ENCODE results near the gene PCNX2. TPM values are rescaled to one million over a fixed set of nuclear protein-coding genes. Genes with fewer than 3 reads are reported as not detected.
"Not testable (repeated sequence)": the region's sequence is repeated elsewhere in the genome, so short reads cannot be mapped to it uniquely, and the experiment has no call there.

PCNX2 gene
- total RNA-seq, 2 donors from 2014 or later: 24.1 to 72.1 TPM

DNA sequence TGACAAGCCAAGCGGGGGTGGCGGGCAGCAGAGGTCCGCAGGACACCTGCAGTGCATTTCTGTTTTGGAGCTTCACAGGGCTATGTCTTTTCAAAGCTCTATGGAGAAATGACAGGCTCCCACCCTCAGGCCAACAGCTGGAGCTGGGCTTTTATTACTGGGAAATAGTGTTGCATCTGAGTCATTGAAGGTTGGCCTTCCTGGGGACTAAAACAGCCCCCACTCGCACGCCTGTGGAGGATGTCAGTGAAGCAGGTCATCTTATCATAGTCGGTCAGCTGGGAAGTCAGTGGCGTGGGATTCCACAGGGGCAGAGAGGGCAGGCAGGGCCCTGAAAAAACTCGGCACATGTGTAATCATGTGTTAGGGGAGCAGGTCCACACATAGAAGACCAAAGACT, 289.8 kb downstream of the PCNX2 start:
- DNase-seq (no peak), ATAC-seq (no peak)
- WGBS, 2 donors: 87 to 93% methylated on average over 8 of the region's 8 CpGs
- Histone ChIP-seq H3K9me3 (no peaks in the 10 kb centered on the region), H3K36me3 (replicated peaks in 1 of 2; ENCODE audit: insufficient read depth in 1 of 2, low read depth in 2 of 2) (no peaks in the 10 kb centered on the region), H3K27ac (no peak overlapping the region), H3K27me3 (no peaks in the 10 kb centered on the region), H3K4me1 (no peaks in the 10 kb centered on the region), H3K4me3 (no peak overlapping the region)
- intact Hi-C loops (cut with DNase I): no loop called here
- TF ChIP-seq, protein P1, sequence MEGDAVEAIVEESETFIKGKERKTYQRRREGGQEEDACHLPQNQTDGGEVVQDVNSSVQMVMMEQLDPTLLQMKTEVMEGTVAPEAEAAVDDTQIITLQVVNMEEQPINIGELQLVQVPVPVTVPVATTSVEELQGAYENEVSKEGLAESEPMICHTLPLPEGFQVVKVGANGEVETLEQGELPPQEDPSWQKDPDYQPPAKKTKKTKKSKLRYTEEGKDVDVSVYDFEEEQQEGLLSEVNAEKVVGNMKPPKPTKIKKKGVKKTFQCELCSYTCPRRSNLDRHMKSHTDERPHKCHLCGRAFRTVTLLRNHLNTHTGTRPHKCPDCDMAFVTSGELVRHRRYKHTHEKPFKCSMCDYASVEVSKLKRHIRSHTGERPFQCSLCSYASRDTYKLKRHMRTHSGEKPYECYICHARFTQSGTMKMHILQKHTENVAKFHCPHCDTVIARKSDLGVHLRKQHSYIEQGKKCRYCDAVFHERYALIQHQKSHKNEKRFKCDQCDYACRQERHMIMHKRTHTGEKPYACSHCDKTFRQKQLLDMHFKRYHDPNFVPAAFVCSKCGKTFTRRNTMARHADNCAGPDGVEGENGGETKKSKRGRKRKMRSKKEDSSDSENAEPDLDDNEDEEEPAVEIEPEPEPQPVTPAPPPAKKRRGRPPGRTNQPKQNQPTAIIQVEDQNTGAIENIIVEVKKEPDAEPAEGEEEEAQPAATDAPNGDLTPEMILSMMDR (IDR thresholded peaks at IDR 0.05): no peak
- no peak for TF ChIP-seq POLR2A (IDR thresholded peaks at IDR 0.05)

DNA sequence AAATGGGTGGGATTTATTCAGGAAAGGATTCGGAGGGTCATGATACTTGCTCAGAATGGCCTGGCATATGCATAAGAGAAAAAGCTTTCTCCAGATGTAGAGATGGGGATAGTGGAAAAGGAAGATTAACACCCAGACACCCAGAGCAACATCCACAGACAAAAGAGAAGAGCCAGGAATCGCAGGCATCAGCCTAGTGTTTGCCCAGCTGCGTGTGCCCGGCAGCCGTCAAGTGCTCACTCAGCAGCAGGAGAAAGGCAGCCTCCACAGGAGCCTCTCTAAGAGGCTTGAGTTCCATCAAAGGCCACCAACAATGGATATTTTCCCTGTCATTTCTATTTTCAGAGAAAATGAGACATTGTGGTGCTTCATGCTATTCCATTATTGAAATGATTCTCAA, 290.4 kb downstream of the PCNX2 start:
- 90 to 92% methylated on average over 5 of the region's 5 CpGs for WGBS, 2 donors
- DNase-seq (no peak), ATAC-seq (no peak)
- Histone ChIP-seq H3K36me3 (replicated peaks in 1 of 2; ENCODE audit: insufficient read depth in 1 of 2, low read depth in 2 of 2) (no peaks in the 10 kb centered on the region), H3K9me3 (no peaks in the 10 kb centered on the region), H3K27me3 (no peaks in the 10 kb centered on the region), H3K4me1 (no peaks in the 10 kb centered on the region), H3K4me3 (no peak overlapping the region), H3K27ac (no peak overlapping the region)
- TF ChIP-seq, protein P1 (IDR thresholded peaks at IDR 0.05): no peak
- no peak for TF ChIP-seq POLR2A (IDR thresholded peaks at IDR 0.05)
- intact Hi-C loops (cut with DNase I): no loop called here

DNA sequence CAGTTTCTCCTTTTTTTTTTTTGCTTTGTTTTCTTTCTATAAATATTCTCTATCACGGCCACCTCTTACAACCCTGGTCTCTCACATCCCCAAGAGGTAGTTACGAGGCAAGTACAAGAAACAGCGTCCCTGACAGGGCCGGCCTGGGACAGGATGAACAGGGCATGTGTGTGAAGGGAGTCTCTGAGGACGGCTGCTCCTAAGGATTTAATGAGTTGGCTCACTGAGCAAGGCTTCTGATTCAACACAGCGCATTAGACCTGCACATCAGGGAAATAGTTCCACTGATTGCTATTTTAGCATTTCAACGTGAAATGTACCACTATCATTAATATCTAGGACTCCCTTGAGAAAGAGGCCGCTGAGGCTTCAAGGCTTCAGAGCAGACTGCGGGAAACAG, 291.1 kb downstream of the PCNX2 start:
- ATAC-seq: no peak
- TF ChIP-seq, protein P1 (IDR thresholded peaks at IDR 0.05): no peak
- TF ChIP-seq POLR2A (IDR thresholded peaks at IDR 0.05): no peak
- DNase-seq: no peak
- Histone ChIP-seq H3K36me3 (replicated peaks in 1 of 2; ENCODE audit: insufficient read depth in 1 of 2, low read depth in 2 of 2) (no peaks in the 10 kb centered on the region), H3K9me3 (no peaks in the 10 kb centered on the region), H3K27ac (no peak overlapping the region), H3K4me1 (no peaks in the 10 kb centered on the region), H3K4me3 (no peak overlapping the region), H3K27me3 (no peaks in the 10 kb centered on the region)
- 85 to 89% methylated on average over 9 of the region's 9 CpGs for WGBS, 2 donors
- intact Hi-C loops (cut with DNase I): no loop called here

DNA sequence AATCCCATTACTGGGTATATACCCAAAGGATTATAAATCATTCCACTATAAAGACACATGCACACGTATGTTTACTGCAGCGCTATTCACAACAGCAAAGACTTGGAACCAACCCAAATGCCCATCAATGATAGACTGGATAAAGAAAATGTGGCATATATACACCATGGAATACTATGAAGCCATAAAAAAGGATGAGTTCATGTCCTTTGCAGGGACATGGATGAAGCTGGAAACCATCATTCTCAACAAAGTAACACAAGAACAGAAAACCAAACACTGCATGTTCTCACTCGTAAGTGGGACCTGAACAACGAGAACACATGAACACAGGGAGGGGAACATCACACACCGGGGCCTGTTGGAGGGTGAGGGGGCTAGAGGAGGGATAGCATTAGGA, 291.9 kb downstream of the PCNX2 start:
- H3K4me3 ChIP-seq; H3K27ac ChIP-seq; H3K9me3 ChIP-seq; H3K4me1 ChIP-seq; H3K36me3 ChIP-seq (replicated peaks in 1 of 2; ENCODE audit: insufficient read depth in 1 of 2, low read depth in 2 of 2); intact Hi-C loops (cut with DNase I); ATAC-seq; DNase-seq; H3K27me3 ChIP-seq: not testable (repeated sequence)
- 95 to 96% methylated on average over 5 of the region's 5 CpGs for WGBS, 2 donors

DNA sequence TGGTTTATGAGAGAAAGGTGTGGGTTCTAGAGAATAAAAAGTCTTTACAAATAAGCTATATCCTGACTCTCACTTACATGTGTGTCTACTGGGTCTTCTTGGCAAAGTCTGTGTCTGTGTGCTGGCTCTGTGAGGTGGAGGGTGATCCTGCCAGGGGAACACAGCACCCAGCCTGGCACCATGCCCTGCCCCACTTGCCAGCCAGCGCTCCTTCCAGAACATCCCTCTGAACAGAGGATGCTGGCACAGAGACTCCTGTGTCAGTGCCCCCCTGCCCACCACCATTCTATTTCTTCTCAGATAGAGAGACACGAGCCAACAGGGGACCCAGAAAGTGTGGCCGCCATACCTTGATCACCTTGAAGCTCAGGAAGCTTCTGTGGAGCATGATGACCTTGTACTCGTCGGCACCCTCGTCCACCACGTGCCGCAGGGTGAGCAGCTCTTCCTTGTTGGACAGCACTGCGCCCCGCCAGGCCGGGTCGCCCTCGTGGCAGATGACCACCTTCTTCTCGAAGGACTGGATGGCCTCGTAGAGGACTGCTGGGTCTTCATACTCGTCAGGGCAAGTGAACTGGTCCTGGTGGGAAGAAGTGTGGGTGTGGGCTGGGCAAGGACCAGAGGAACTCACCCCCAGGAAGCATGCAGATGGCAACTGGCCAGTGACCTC, 295.4 kb downstream of the PCNX2 start:
- Histone ChIP-seq H3K36me3 (replicated peaks in 1 of 2; ENCODE audit: insufficient read depth in 1 of 2, low read depth in 2 of 2) (no peaks in the 10 kb centered on the region), H3K9me3 (no peaks in the 10 kb centered on the region), H3K4me1 (peaks cover 18% of the 10 kb centered on the region), H3K27me3 (no peaks in the 10 kb centered on the region), H3K27ac (no peak overlapping the region), H3K4me3 (no peak overlapping the region)
- ATAC-seq (no peak), DNase-seq (no peak)
- intact Hi-C loops (cut with DNase I): no loop called here
- TF ChIP-seq, protein P1 (IDR thresholded peaks at IDR 0.05): no peak
- TF ChIP-seq POLR2A (IDR thresholded peaks at IDR 0.05): no peak
- 93 to 97% methylated on average over 12 to 16 of the region's 16 CpGs for WGBS, 2 donors

Measured in body of pancreas (tissue), 4 donors.